Measurements from ENCODE around the gene GRK3.
"Not testable (repeated sequence)": the region's sequence is repeated elsewhere in the genome, so short reads cannot be mapped to it uniquely, and the experiment has no call there.

GRK3 gene

DNA sequence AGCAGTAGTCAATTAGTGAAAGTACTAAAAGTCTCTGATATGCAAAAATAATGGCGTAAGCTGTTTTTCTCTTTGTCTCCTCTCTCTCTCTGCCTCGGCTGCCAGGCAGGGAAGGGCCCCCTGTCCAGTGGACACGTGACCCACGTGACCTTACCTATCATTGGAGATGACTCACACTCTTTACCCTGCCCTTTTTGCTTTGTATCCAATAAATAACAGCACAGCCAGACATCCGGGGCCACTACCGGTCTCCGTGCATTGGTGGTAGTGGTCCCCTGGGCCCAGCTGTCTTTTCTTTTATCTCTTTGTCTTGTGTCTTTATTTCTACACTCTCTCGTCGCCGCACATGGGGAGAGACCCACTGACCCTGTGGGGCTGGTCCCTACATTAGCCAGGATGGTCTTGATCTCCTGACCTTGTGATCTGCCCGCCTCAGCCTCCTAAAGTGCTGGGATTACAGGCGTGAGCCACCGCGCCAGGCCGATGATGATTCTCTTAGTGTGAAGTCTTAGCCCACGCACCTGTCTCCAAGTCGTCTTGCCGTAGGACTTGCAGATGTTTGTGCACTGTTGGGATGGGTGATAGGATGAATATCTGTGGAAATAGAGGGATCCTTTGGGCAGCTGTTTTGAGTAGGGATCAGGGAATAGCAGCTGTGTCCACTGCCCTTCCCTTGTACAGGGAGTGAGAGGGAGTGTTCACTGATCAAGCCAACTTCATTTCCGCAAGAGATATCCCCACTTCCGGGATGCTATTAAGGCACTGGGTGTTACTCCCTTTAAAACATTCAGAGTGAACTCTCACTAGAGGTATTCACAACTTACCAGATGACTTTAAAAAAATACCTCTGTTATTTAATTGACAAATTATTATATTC lies 61.5 kb downstream of the GRK3 start:
- not testable (repeated sequence) for DNase-seq (ENCODE audit: low read depth in 2 of 2)

DNA sequence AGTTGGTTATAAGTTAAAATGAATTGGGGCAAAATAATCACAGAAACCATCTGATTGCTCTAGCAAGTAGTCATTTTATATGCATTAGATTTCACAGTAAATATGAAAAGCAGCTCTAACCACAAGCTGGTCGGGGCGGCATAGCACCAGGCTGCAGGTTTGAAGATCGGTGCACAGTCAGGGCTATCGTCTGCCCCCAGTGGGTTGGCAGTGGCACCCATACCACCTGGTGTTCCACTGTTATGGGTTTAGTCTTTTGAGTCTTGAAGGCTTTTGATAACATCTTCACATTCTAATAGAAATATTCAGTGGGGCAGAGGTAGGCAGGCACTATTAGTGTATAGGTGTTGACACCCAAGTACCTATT lies 62.1 kb downstream of the GRK3 start:
- no peak for DNase-seq (ENCODE audit: low read depth in 2 of 2)

DNA sequence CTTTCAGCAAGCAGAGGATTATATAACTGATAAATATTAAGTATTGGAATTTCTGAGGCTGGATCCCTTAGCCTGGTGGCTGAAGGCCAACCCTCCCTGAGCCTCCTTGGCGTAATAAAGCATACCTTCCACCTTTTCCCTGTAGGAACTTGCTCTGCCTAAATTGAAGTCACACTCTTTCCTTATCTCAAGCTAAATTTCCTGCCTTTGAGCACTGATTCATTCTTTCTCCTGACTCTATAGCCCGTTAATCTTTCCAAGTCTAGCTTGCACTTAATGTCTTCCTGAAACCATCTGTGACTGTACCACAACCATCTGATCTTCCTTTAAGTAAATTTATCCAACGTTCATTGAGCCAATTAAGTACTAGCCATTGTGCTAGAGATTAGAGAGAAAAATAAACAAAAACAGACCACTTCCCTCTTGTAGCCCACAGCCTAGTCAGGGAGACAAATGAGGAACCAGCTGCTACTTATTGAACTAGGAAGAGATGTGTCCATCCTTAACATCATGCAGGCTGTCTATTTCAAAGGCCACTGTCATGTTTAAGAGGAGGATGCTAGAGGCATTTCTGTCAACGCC lies 62.9 kb downstream of the GRK3 start:
- DNase-seq (ENCODE audit: low read depth in 2 of 2) = no peak

DNA sequence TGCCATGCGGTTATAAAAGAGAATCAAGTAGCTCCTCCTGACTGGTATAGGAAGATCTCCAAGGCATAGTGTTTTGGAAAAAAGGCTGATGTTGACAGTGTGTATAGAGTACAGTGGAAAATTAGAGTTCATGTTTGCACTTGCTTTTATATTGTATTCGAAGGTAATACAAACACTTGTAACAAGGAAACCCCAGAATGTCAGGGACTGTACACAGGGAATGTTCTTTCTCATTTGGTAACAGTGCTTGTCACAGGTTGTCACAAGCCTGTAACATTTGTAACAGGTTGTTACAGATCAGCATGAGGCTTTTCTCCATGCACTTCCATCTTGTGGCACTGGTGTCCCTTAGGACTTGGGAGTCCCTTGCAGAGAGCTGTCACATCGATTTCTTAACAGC lies 64.0 kb downstream of the GRK3 start:
- DNase-seq (ENCODE audit: low read depth in 2 of 2) = no peak

DNA sequence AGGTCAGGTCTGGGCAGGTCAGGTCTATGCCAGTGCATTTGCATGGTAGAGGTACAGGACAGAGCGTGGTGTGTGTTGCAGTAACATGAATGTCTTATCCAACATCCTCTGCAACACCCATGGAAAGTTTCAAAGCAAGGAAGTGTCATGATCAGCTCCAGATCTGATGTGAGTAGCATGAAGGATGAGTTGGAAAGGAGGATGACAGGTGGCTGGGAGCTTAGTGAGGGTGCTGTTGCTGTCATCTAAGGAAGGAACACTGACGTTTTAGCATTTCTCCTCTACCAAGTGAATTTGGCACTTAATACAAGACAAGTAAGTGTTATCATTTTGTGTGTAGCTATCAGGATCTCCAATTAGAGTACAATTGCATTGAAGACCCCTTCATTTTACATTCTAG lies 65.1 kb downstream of the GRK3 start:
- DNase-seq (ENCODE audit: low read depth in 2 of 2) = no peak

DNA sequence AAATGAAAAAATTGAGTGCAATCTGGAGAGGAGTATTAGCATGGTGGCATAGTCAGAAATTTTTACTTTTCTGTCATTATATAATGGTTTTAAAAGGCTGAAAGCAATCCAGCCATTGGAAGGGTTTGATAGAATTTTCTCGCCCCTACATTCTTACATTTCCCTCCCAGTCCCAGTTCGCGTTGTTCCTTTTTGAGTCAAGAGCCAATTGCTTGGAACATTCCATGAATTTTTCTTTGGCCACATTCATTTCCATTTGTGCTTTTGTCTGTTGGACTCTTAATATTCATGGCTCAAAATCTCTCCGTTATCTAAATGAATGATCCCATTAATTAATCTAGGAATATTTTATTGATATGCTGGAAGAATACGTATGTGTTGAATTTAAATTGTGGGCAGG lies 66.0 kb downstream of the GRK3 start:
- DNase-seq (ENCODE audit: low read depth in 2 of 2) = no peak

DNA sequence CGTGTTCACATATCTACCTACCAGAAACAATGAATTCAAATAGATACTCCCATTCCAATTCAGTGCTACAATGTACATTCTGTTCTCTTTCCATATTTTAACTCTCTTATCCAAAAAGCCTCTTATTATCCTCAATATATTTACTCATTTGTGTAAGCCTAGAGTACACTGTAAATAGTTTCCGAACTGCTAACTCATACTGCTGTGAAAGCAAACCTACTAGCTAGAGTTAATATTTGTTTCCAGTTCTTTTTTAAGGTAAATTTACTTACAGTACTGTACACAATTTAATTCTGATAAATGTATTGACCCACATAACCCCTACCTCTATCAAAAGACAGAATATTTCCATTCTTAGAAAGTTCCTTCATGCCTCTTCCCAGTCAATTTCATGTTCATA lies 71.8 kb downstream of the GRK3 start:
- DNase-seq (ENCODE audit: low read depth in 2 of 2) = no peak

DNA sequence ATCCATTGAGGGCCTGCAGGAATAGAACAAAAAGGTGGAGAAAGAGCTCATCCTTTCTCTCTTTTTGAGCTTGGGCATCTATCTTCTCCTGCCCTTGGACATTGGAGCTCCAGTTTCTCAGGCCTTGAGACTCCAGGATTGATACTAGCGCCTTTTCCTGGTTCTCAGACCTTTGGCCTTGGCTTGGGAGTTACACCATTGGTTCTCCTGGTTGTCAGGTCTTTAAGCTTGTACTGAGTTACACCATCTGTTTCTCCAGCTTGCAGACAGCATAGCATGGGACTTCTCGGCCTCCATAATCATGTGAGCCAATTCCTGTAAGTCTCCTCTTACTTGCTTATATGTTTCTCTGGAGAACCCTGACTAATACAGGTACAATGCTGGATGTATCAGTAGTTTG lies 72.6 kb downstream of the GRK3 start:
- no peak for DNase-seq (ENCODE audit: low read depth in 2 of 2)

DNA sequence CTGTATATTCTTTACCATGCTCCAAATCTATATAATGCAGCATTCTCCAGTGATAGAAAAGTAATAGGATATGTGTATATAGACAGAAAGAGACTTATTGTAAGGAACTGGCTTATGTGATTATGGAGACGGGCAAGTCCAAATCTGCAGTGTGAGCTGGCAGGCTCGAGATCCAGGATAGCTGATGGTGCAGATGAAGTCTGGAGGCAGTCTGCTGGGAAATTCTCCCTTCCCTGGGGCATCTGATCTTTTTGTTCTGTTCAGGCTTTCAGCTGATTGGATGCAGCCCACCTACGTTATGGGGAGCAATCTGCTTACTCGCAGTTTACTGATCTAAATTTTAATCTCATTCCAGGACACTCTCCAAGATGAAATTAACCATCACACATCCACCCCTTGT lies 73.2 kb downstream of the GRK3 start:
- DNase-seq (ENCODE audit: low read depth in 2 of 2) = no peak

DNA sequence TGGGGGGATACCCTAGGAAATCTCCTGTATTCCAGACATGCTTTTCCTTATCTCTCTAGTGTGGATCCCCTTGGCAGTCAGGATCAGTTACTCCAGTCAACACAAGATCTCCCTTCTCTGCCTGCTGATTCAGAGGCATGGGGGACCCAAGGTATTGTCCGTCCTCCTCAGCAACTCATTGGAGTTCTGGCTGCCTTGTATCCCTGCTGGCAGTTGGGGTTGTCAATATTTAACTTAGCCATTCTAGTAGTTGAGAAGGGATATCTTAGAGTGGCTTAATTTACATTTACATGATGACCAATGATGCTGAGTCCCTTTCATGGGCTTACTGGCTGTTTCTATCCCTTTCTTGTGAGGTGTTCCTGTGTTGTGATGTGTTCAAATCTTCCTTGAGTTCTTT lies 74.2 kb downstream of the GRK3 start:
- DNase-seq (ENCODE audit: low read depth in 2 of 2) = no peak

DNA sequence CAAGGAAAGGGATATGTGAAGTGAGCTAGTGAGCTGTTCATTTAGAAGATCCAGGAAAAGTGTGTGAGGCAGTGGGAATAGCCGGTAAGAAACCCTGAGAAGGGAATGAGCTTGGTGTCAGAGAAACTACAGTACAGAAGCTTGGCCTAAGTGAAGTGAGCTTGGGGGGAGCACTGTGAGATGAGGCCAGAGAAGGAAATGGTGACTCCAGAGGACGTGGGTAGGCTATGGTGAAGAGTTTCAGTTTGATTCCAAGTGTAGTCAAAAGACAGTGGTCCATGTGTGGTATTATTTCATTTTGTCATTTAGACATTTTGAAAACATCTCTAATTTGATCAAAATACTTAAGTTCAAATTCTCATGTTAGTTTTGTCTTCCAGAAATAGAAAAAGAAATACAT lies 77.2 kb downstream of the GRK3 start:
- DNase-seq (ENCODE audit: low read depth in 2 of 2) = no peak

DNA sequence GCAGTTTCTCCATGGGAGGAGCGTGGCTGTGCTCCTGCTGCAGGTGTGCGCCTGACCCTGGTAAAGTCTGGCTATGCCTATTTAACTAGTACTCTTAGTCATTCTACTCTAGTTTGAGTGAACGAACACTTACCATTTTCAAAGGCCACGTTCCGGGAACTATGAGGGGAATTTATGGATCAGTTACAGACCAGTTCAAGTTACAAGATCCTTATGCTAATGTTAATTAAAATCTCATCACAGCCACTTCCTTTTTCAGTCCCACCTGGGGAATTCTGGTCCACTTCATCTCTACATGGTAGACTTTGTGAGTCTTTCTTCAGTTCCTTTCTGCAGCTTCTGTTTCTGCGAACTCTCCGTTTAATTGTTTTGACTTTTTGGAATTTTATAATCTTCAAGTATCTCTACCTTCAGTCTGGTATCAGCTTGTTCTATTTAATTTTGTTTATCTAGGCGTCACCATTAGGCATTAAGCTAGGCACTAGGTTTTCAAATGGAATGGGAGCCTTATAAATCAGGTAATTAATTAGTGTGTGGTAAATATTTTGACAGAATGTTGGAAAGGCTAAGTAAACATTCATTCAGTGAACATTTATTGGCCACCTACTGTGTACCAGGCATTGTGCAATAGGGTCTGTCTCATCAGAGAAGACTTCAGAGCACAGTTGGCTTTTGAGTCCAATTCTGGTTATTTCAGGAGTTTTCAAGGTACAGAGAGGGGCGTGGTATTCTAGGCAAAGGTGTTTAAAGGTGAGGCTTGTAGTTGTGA lies 78.9 kb downstream of the GRK3 start:
- no peak for DNase-seq (ENCODE audit: low read depth in 2 of 2)

DNA sequence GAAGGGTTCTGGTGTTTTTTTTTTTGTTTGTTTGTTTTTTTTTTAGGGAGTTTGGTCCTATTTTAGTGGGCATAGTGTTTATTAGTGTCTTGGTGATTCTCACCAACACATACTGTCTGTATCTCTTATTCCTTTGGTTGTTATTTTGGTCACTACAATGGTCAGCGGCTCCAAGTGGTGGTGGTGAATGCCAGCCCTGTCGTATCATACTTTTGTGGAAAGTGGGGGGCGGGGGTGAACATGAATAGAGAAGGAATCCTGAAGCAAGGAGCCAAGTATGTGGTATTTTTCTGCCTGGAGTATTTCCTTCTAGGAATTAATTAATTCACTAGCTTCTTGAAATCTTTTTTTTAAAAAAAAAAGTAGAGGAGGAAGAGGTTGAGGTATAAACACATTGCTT lies 79.6 kb downstream of the GRK3 start:
- DNase-seq (ENCODE audit: low read depth in 2 of 2) = no peak

DNA sequence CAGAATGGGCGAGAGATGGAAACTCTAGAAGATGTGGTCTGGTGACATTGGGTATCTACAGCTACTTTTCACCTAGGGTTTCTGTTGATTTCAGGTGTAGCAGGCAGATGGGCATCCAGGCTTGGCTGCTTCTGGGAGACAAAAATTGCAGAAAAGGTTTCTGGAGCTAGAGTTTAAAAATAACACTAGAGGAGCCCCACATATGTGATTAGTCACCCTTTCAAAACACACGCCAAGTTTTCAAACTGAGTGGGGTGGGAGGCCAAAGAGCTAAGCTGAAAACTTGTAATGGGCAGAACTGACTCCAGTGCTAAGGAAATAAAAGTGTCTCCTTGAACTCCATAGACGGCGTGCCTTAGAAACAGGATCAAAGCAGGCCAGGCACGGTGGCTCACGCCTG lies 80.8 kb downstream of the GRK3 start:
- no peak for DNase-seq (ENCODE audit: low read depth in 2 of 2)

DNA sequence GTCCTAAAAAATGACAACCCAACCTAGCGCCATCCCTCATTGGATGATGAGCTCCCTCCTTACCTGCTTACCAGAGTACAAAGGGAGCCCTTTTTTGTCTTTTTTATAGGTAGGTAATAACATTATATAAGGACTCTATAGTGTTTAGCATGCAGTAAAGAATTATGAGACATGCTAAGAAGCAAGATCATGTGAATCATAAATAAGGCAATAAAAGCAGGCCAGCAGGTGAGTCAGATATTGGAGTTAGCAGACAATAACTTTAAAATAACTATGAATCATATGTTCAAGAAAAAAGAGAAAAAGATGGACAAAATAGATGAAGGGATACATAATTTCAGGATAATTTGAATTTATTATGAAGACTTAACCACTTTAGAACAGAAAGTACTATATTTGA lies 81.5 kb downstream of the GRK3 start:
- no peak for DNase-seq (ENCODE audit: low read depth in 2 of 2)

DNA sequence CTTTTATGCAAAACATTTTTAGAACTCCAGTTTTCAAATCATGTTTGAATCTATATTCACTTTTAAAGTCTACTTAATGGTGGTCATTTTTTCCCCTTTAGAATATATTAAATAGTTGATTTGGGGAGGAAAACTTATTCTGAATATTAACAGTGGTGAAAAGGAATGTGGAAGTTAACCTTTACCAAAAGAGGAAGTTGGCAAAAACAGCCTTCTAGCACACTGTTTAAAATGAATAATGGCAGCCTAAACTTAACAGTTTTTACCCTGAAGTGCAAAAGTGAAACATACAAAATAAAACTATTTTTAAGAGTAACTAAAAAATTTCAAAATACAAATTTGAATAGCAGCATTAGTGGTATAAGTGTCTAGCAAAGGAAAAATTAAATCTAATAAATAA lies 86.4 kb downstream of the GRK3 start:
- DNase-seq (ENCODE audit: low read depth in 2 of 2) = no peak

DNA sequence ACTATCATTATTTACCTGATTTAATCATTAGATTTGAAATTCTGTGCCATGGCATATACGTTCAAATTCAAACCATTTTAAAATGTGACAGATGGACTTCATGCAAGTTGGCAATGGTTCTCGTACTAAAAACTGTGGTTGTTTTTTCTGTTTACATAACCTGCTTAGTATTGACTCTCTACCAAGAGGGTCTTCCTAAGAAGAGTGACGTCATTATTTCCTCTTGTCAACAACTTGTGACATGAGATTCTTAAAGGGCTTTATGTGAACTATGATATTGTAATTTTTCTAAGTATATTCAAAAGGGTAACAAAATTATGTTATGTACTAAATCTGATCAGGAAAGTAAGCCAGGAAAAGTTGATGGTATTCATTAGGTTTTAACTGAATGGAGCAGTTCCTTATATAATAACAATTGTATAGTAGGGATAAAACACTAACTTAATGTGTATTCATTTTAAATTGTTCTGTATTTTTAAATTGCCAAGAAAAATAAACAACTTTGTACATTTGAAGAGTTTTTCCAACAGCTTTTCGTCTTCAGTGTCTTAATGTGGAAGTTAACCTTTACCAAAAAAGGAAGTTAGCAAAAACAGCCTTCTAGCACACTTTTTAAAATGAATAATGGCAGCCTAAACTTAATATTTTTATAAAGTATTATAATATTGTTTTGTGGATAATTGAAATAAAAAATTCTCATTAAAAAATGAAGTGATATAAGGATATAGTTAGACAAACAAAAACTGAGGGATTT lies 87.0 kb downstream of the GRK3 start:
- no peak for DNase-seq (ENCODE audit: low read depth in 2 of 2)

DNA sequence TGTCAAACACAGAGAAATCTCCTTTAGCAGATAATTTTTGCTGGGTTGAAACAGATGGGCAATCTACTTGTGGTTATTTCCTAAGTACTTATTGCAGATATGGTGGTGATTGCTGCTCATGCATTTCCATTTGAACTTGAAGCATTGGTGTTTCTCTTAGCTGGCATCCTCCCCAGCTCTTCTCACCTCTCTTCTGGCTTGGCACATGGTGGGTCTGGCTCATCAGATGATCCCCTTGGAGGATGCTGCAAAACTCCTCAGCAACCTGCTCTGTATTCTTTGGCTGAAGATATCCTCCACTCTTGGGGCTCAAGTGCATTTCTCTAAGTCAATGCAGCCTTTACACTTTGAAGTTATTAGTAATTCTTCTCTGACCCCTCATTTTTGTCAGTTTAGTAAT lies 90.2 kb downstream of the GRK3 start:
- DNase-seq (ENCODE audit: low read depth in 2 of 2) = no peak

DNA sequence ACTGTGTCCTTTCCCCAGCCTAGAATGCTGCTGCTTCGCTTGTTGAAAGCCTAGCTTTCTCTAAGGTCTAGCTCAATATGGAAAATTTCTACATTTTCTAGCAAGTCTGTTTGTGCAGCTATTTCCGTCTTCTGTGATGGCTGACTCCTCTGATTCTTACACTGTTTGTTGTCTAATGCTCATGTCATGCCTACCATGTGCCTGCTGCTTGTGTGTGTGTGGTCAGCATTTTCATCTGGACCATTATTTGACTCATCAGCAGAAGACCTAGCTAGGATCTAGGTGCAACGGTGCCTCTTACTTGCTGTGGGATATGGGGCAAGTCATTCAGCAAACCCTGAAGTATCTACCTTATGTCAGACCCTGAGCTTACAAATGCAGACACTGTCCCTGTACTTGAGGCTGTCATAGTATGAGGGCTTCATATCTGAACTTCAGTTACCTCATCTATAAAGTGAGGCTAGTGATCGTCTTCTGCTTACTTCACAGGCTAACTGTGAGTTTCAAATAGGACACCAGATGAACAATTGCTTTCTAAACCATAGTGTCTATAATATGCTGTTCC lies 91.0 kb downstream of the GRK3 start:
- no peak for DNase-seq (ENCODE audit: low read depth in 2 of 2)

DNA sequence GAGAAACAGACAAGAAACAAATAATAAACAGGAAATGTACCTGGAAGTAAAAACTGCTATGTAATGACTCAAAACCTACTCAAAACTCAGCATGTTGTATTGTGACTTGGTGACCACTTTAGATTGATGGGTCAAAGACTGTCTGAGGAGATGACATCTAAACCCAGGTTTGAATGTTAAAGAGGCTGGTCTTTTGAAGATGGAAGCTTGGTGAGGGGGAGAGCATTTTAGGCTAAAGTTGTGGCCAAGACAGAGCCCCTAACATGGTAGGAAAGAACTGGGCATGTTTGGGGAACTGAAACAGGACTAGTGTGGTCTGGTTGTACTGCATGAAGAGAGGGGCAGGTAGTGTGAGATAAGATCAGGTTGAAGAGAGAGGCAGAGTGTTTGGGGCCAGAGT lies 92.2 kb downstream of the GRK3 start:
- no peak for DNase-seq (ENCODE audit: low read depth in 2 of 2)

DNA sequence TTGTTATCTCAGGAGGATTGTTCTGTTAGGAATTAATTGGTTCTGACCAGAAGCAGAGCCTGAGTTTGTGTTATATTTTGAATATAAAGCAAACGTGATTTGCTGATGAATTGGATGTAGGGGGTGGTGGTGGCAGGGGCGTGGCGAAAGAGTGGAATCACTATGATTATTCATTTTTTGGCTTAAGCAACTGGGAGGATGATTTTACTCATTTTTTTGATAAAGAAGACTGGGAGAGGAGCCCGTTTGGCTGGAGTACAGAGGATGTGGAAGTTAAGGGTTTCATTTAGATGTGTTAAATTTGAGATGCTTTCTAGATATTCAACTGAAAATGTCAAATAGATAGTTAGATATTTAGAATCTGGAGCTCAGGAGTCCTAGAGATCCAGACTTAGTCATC lies 94.2 kb downstream of the GRK3 start:
- DNase-seq (ENCODE audit: low read depth in 2 of 2) = no peak

DNA sequence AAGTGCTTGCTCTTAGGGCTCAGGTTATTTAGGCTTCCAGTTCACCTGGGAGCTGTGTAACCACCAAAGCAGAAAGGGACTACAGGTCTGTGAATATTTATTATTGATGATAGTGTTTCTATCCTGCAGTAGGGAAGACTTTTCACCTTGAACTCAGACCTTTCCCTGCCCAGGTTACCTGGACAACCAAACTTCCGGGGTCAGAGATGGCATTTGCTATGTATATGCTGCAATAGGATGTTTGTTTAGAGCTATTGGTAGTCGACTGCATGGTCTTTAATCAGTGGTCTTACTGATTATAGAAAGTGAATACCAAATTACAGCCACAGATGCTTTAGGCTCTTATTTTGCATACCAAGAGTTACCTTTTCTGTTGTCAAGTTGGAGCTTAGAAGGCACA lies 94.9 kb downstream of the GRK3 start:
- no peak for DNase-seq (ENCODE audit: low read depth in 2 of 2)

All from stimulated activated CD8-positive, alpha-beta memory T cell treated with anti-CD3 and anti-CD28 coated beads, Interleukin-7, amount 100 ng/mL, for 1 hour (primary cell).